ENCODE data around the gene SIM2.

Gene SIM2

GRCh38 chr21:36700971-36701755 lies 2.2 kb downstream of the SIM2 start:
- H3K4me3 ChIP-seq (replicated peaks; ENCODE audit: low read depth, low read length): no peak overlapping the region
- DNase-seq (ENCODE audit: extremely low read depth, low read depth): no peak
- no peak for TF ChIP-seq CTCF (IDR thresholded peaks at IDR 0.05; ENCODE audit: low read depth, low read length, missing control alignments)

GRCh38 chr21:36701756-36702621 lies 3.1 kb downstream of the SIM2 start:
- no peak overlapping the region for H3K4me3 ChIP-seq (replicated peaks; ENCODE audit: low read depth, low read length)
- no peak for DNase-seq (ENCODE audit: extremely low read depth, low read depth)
- TF ChIP-seq CTCF (IDR thresholded peaks at IDR 0.05; ENCODE audit: low read depth, low read length, missing control alignments): no peak

- no peak overlapping the region for H3K4me3 ChIP-seq (replicated peaks; ENCODE audit: low read depth, low read length)
- no peak for TF ChIP-seq CTCF (IDR thresholded peaks at IDR 0.05; ENCODE audit: low read depth, low read length, missing control alignments)
- DNase-seq (ENCODE audit: extremely low read depth, low read depth): no peak
Measured at GRCh38 chr21:36702622-36702968, 3.7 kb downstream of the SIM2 start.

DNA sequence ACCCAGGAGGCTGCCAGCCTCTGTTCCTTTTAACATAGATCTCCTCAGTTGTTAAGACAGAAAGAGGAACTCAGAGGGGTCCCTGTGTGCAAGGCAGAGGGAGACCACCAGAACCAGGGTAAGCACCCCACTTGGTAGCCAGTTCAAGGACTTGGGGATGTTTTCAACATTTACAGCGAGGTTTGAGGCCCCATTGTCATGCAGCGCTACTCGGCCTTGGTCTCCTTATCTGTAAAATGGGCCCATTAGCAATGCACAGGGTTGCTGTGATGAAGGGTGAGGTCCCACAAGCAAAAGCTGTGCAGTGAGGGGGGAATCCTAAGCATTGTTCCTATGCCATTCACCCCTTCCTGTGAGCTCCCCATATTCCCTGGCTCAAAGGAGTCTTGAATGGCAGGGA lies 4.2 kb downstream of the SIM2 start:
- DNase-seq (ENCODE audit: extremely low read depth, low read depth): no peak

DNA sequence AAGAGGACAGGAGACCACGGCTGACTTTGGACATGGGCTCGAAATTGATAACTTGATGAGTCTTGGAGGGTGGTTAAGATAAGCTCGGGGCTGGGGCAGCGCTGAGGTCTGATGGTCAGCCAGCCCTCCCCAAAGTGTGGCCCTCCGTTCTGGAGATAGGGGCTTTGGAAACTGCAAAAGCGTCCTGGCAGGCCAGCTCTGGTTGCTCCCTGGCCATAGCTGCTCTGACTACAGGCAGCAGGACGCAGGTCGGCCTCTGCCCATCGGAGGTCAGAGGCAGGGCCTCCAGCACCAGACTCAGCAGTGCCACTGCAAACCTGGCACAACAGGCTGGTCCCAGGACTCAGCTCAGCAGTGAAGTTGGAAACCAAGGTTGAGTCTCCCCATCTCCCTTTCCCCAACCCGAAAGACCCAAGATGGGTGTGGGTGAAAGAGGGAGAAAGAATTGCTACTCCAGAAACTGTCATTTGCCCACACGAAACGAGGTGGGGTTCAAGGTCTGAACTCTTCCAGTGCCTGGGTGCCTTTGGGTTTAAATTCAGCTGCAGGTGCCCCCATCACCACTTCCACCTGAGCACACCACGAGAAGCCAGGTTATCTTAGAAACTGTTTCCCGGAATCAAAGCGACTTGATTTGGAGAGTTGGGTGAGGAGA lies 4.8 kb downstream of the SIM2 start:
- no peak overlapping the region for H3K4me3 ChIP-seq (replicated peaks; ENCODE audit: low read depth, low read length)
- no peak for DNase-seq (ENCODE audit: extremely low read depth, low read depth)
- TF ChIP-seq CTCF (IDR thresholded peaks at IDR 0.05; ENCODE audit: low read depth, low read length, missing control alignments): no peak

More for the DNA sequence above, 4.2 kb downstream of the SIM2 start:
- TF ChIP-seq CTCF (IDR thresholded peaks at IDR 0.05; ENCODE audit: low read depth, low read length, missing control alignments): no peak
- H3K4me3 ChIP-seq (replicated peaks; ENCODE audit: low read depth, low read length): no peak overlapping the region

- H3K4me3 ChIP-seq (replicated peaks; ENCODE audit: low read depth, low read length): no peak overlapping the region
- no peak for TF ChIP-seq CTCF (IDR thresholded peaks at IDR 0.05; ENCODE audit: low read depth, low read length, missing control alignments)
- no peak for DNase-seq (ENCODE audit: extremely low read depth, low read depth)
Measured at GRCh38 chr21:36704281-36704957, 5.5 kb downstream of the SIM2 start.

Data from HFF-Myc (cell line).